Activated T-helper 1 cell treated with Interleukin-2 at 50 U/mL for 16 hours (primary cell): ENCODE measurements around the gene IRS2.
A peak's percentile ranks its signal among the peaks of the same experiment; 100 is the strongest.
"Not testable (repeated sequence)": the region's sequence is repeated elsewhere in the genome, so short reads cannot be mapped to it uniquely, and the experiment has no call there.

Experiments
- DNase-seq: peaks from one replicate; pipeline ENCODE4 v3.0.0-alpha.2; 2020; ENCODE audit warnings: low read depth

The IRS2 gene

GRCh38 chr13:109786457-109787134, at the start of gene IRS2:
Gene IRS2, minus strand, starts transcription at chr13:109786583. Its CDS starts 530 bp downstream, at chr13:109786053.
- DNase-seq, result peak; percentile 87

GRCh38 chr13:109834973-109835720, 48.8 kb upstream of the IRS2 start:
- no peak for DNase-seq

- DNase-seq, result no peak
Observed at GRCh38 chr13:109833940-109834339, 47.6 kb upstream of the IRS2 start.

GRCh38 chr13:109833071-109833470, 46.7 kb upstream of the IRS2 start:
- no peak for DNase-seq

- not testable (repeated sequence) for DNase-seq
Observed at GRCh38 chr13:109828591-109829316, 42.4 kb upstream of the IRS2 start.

- not testable (repeated sequence) for DNase-seq
Observed at GRCh38 chr13:109823201-109823600, 36.8 kb upstream of the IRS2 start.

- DNase-seq, result no peak
Observed at GRCh38 chr13:109821103-109821502, 34.7 kb upstream of the IRS2 start.

- no peak for DNase-seq
Observed at GRCh38 chr13:109819874-109820273, 33.5 kb upstream of the IRS2 start.

GRCh38 chr13:109818886-109819285, 32.5 kb upstream of the IRS2 start:
- no peak for DNase-seq

- no peak for DNase-seq
Observed at GRCh38 chr13:109817591-109818535, 31.5 kb upstream of the IRS2 start.

GRCh38 chr13:109816808-109817203, 30.4 kb upstream of the IRS2 start:
- no peak for DNase-seq

- DNase-seq, result no peak
Observed at GRCh38 chr13:109816112-109816807, 29.9 kb upstream of the IRS2 start.

- DNase-seq, result no peak
Observed at GRCh38 chr13:109815651-109816050, 29.3 kb upstream of the IRS2 start.

GRCh38 chr13:109813663-109814062, 27.3 kb upstream of the IRS2 start:
- DNase-seq, result no peak

GRCh38 chr13:109812382-109812781, 26.0 kb upstream of the IRS2 start:
- DNase-seq, result no peak

- DNase-seq, result no peak
Observed at GRCh38 chr13:109810761-109811510, 24.6 kb upstream of the IRS2 start.

GRCh38 chr13:109809216-109809932, 23.0 kb upstream of the IRS2 start:
- no peak for DNase-seq

GRCh38 chr13:109807345-109807744, 21.0 kb upstream of the IRS2 start:
- DNase-seq, result no peak

GRCh38 chr13:109804654-109805053, 18.3 kb upstream of the IRS2 start:
- DNase-seq, result no peak

GRCh38 chr13:109803825-109804224, 17.4 kb upstream of the IRS2 start:
- no peak for DNase-seq
